ENCODE measurements around the gene SF3B5.

DNA sequence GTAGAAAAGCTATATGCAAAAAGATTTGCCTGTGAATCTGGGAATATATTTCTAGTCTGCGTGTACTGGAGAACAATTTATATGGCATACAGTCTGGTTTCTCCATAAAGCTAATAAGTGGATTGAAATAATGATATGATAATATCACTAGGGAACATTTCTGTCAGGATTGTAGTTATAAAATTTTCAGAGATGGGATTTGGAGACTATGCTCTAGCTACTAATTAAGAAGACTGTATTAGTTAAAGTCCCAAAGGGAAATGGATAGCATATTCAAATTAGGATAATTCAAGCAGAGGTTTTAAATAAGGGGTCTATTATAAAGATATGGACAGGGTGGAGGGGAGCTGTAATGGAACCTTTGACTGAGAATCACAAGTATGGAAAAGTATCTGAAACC, 47.7 kb upstream of the SF3B5 start:
- no peak for TF ChIP-seq TAF15 (IDR thresholded peaks at IDR 0.05; ENCODE audit: low read depth, low read length)
- TF ChIP-seq, protein P1, sequence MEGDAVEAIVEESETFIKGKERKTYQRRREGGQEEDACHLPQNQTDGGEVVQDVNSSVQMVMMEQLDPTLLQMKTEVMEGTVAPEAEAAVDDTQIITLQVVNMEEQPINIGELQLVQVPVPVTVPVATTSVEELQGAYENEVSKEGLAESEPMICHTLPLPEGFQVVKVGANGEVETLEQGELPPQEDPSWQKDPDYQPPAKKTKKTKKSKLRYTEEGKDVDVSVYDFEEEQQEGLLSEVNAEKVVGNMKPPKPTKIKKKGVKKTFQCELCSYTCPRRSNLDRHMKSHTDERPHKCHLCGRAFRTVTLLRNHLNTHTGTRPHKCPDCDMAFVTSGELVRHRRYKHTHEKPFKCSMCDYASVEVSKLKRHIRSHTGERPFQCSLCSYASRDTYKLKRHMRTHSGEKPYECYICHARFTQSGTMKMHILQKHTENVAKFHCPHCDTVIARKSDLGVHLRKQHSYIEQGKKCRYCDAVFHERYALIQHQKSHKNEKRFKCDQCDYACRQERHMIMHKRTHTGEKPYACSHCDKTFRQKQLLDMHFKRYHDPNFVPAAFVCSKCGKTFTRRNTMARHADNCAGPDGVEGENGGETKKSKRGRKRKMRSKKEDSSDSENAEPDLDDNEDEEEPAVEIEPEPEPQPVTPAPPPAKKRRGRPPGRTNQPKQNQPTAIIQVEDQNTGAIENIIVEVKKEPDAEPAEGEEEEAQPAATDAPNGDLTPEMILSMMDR (IDR thresholded peaks at IDR 0.05 in 2 of 3, conservative IDR thresholded peaks at IDR 0.05 in 1 of 3; ENCODE audit: insufficient read depth in 2 of 3, low read depth in 1 of 3, low read length in 3 of 3): no peak
- TF ChIP-seq ZNF75A (CRISPR knock-in tag; IDR thresholded peaks at IDR 0.05): no peak
- TF ChIP-seq ATF1 (CRISPR knock-in tag; IDR thresholded peaks at IDR 0.05): no peak
- no peak for TF ChIP-seq ATF1 (tag; IDR thresholded peaks at IDR 0.05)
- TF ChIP-seq, protein P2, sequence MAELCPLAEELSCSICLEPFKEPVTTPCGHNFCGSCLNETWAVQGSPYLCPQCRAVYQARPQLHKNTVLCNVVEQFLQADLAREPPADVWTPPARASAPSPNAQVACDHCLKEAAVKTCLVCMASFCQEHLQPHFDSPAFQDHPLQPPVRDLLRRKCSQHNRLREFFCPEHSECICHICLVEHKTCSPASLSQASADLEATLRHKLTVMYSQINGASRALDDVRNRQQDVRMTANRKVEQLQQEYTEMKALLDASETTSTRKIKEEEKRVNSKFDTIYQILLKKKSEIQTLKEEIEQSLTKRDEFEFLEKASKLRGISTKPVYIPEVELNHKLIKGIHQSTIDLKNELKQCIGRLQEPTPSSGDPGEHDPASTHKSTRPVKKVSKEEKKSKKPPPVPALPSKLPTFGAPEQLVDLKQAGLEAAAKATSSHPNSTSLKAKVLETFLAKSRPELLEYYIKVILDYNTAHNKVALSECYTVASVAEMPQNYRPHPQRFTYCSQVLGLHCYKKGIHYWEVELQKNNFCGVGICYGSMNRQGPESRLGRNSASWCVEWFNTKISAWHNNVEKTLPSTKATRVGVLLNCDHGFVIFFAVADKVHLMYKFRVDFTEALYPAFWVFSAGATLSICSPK (IDR thresholded peaks at IDR 0.05; ENCODE audit: borderline replicate concordance): no peak
- TF ChIP-seq, protein P3, sequence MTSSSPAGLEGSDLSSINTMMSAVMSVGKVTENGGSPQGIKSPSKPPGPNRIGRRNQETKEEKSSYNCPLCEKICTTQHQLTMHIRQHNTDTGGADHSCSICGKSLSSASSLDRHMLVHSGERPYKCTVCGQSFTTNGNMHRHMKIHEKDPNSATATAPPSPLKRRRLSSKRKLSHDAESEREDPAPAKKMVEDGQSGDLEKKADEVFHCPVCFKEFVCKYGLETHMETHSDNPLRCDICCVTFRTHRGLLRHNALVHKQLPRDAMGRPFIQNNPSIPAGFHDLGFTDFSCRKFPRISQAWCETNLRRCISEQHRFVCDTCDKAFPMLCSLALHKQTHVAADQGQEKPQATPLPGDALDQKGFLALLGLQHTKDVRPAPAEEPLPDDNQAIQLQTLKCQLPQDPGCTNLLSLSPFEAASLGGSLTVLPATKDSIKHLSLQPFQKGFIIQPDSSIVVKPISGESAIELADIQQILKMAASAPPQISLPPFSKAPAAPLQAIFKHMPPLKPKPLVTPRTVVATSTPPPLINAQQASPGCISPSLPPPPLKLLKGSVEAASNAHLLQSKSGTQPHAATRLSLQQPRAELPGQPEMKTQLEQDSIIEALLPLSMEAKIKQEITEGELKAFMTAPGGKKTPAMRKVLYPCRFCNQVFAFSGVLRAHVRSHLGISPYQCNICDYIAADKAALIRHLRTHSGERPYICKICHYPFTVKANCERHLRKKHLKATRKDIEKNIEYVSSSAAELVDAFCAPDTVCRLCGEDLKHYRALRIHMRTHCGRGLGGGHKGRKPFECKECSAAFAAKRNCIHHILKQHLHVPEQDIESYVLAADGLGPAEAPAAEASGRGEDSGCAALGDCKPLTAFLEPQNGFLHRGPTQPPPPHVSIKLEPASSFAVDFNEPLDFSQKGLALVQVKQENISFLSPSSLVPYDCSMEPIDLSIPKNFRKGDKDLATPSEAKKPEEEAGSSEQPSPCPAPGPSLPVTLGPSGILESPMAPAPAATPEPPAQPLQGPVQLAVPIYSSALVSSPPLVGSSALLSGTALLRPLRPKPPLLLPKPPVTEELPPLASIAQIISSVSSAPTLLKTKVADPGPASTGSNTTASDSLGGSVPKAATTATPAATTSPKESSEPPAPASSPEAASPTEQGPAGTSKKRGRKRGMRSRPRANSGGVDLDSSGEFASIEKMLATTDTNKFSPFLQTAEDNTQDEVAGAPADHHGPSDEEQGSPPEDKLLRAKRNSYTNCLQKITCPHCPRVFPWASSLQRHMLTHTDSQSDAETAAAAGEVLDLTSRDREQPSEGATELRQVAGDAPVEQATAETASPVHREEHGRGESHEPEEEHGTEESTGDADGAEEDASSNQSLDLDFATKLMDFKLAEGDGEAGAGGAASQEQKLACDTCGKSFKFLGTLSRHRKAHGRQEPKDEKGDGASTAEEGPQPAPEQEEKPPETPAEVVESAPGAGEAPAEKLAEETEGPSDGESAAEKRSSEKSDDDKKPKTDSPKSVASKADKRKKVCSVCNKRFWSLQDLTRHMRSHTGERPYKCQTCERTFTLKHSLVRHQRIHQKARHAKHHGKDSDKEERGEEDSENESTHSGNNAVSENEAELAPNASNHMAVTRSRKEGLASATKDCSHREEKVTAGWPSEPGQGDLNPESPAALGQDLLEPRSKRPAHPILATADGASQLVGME (CRISPR knock-in tag; IDR thresholded peaks at IDR 0.05): no peak
